Neuronal stem cell (in vitro differentiated cells): Measurements from ENCODE around the gene GRID1.
"Not testable (repeated sequence)": the region's sequence is repeated elsewhere in the genome, so short reads cannot be mapped to it uniquely, and the experiment has no call there.

Experiments
- DNase-seq: peaks from one replicate; pipeline ENCODE4 v3.0.0-alpha.2; 2013; ENCODE audit warnings: low spot score
- H2AFZ ChIP-seq: one replicate; pipeline ENCODE4 v1.6.1; 2013; ENCODE audit warnings: mild to moderate bottlenecking, low read length, inconsistent platforms
- H2AK5ac ChIP-seq: 2 replicates; pipeline ENCODE4 v1.6.1; 2013; ENCODE audit warnings: low read depth, mild to moderate bottlenecking, inconsistent platforms, low read length, moderate library complexity, mixed read lengths
- H2BK120ac ChIP-seq: 2 replicates; pipeline ENCODE4 v1.6.1; 2013; ENCODE audit warnings: low read depth, mild to moderate bottlenecking, inconsistent platforms, low read length, moderate library complexity, mixed read lengths
- H2BK12ac ChIP-seq: one replicate; pipeline ENCODE4 v1.6.1; 2013; ENCODE audit warnings: low read length, inconsistent platforms
- H2BK15ac ChIP-seq: 2 replicates; pipeline ENCODE4 v1.6.1; 2013; ENCODE audit warnings: mild to moderate bottlenecking, low read length, inconsistent platforms, mixed read lengths
- H2BK5ac ChIP-seq: one replicate; pipeline ENCODE4 v1.6.1; 2013; ENCODE audit warnings: inconsistent platforms, mild to moderate bottlenecking, low read length, moderate library complexity
- H3K14ac ChIP-seq: one replicate; pipeline ENCODE4 v1.6.1; 2013; ENCODE audit warnings: low read length, inconsistent platforms
- H3K18ac ChIP-seq: 2 replicates; pipeline ENCODE4 v1.6.1; 2013; ENCODE audit warnings: low read length, inconsistent platforms
- H3K23ac ChIP-seq: 2 replicates; pipeline ENCODE4 v1.6.1; 2013; ENCODE audit warnings: low read depth, mild to moderate bottlenecking, mixed read lengths, low read length, inconsistent platforms; ENCODE audit not compliant: poor library complexity
- H3K27ac ChIP-seq: replicated peaks from 3 replicates; pipeline ENCODE4 v1.5.1; 2013; ENCODE audit warnings: low read length, inconsistent platforms
- H3K27me3 ChIP-seq, 3 experiments: 2 replicates each; pipeline ENCODE4 v1.6.1; 2013; ENCODE audit warnings: low read length in 3 of 3, mild to moderate bottlenecking in 2 of 3, inconsistent platforms in 1 of 3, low read depth in 1 of 3, mixed read lengths in 1 of 3, moderate library complexity in 1 of 3; ENCODE audit not compliant: control insufficient read depth in 3 of 3, insufficient read depth in 3 of 3
- H3K36me3 ChIP-seq, 2 donors: replicated peaks in 1 of 2; 2 replicates each; pipeline ENCODE4 v1.6.1; 2013; ENCODE audit warnings: low read length in 2 of 2; ENCODE audit not compliant: control insufficient read depth in 2 of 2, insufficient read depth in 2 of 2
- H3K4ac ChIP-seq: 2 replicates; pipeline ENCODE4 v1.6.1; 2013; ENCODE audit warnings: inconsistent platforms, mild to moderate bottlenecking, low read length, moderate library complexity
- H3K4me1 ChIP-seq, 2 donors: 1 replicate in 1 of 2; 2 replicates in 1 of 2; pipeline ENCODE4 v1.6.1; 2013; ENCODE audit warnings: low read length in 2 of 2, low read depth in 1 of 2; ENCODE audit not compliant: control insufficient read depth in 2 of 2, insufficient read depth in 1 of 2
- H3K4me2 ChIP-seq: one replicate; pipeline ENCODE4 v1.6.1; 2013; ENCODE audit warnings: mild to moderate bottlenecking, low read length, inconsistent platforms; ENCODE audit not compliant: insufficient read depth, poor library complexity, severe bottlenecking
- H3K4me3 ChIP-seq, 2 donors: 2 replicates each; pipeline ENCODE4 v1.5.1; 2013; ENCODE audit warnings: low read length in 2 of 2, mild to moderate bottlenecking in 2 of 2, inconsistent platforms in 1 of 2, moderate library complexity in 1 of 2
- H3K79me1 ChIP-seq: one replicate; pipeline ENCODE4 v1.6.1; 2013; ENCODE audit warnings: low read depth, mild to moderate bottlenecking, inconsistent platforms, low read length, moderate library complexity
- H3K9ac ChIP-seq: one replicate; pipeline ENCODE4 v1.6.1; 2013; ENCODE audit warnings: mild to moderate bottlenecking, low read depth, low read length, inconsistent platforms; ENCODE audit not compliant: poor library complexity
- H3K9me3 ChIP-seq, 2 donors: replicated peaks in 1 of 2; 2 replicates each; pipeline versions ENCODE3 to v1.6.1; 2013; ENCODE audit warnings: low read length in 2 of 2, mild to moderate bottlenecking in 2 of 2, inconsistent platforms in 1 of 2, low read depth in 1 of 2, mixed read lengths in 1 of 2, moderate library complexity in 1 of 2; ENCODE audit not compliant: control insufficient read depth in 2 of 2, insufficient read depth in 1 of 2
- H4K8ac ChIP-seq: one replicate; pipeline ENCODE4 v1.6.1; 2013; ENCODE audit warnings: low read depth, mild to moderate bottlenecking, inconsistent platforms, low read length, moderate library complexity
- H4K91ac ChIP-seq: one replicate; pipeline ENCODE4 v1.6.1; 2013; ENCODE audit warnings: low read length, low read depth, mild to moderate bottlenecking, inconsistent platforms; ENCODE audit not compliant: poor library complexity
- WGBS, 2 donors: extraction: QIAGEN DNeasy Blood & Tissue Kit; methylation state at CpG; one replicate each; pipeline ENCODE4 v1.1.7; 2013; ENCODE audit warnings: missing lambda C conversion rate in 2 of 2, mixed read lengths in 1 of 2; ENCODE audit not compliant: insufficient read length in 2 of 2, insufficient replicate concordance in 1 of 2; ENCODE audit errors: extremely low coverage in 2 of 2; 5-methylcytosine and 5-hydroxymethylcytosine counted together

GRID1 gene

DNA sequence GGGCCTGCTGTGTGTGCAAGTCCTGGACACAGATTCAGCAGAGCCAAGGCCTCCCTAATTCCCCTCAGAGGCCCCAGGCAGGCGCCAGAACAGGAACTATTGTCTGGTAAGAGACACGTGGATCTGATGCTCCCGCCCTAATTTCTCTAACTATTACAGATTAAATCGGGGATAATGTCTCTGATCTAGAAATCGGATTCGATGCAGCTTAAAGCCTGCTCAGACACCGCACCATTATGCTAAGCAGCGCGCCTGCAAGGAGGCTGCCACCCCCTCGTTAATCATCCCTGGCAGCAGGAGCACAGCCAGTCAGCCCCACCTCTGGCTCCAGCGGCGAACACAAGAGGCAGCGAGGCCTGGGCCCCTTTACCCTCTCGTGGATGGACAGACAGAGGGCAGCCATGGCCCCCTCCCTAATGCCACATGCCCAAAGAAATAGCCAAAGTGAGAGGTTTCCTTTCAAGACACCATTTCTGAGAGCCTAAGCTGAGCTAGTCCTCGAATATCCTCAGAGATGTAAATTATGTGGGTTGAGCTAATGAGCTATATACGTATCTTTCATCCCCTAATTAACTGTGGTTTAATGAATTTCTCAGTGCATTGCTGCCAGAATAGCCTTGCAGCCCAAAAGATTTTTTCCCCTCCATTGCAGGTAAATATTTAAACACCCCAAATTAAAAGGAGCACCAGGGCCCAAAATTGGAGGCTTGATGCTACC is 122.1 kb downstream of the GRID1 start:
- H3K4me1 ChIP-seq, result peaks cover 0 to 5% of the 10 kb centered on the region in 2 donors
- no peak overlapping the region for H3K23ac ChIP-seq
- no peak overlapping the region for H3K14ac ChIP-seq
- no peak overlapping the region for H2BK120ac ChIP-seq
- H3K9ac ChIP-seq, result no peak overlapping the region
- H3K4me2 ChIP-seq, result no peak overlapping the region
- no CpG with 5 or more reads among the region's 16 CpGs for WGBS, 2 donors
- no peak overlapping the region for H4K91ac ChIP-seq
- H3K27ac ChIP-seq, result no peak overlapping the region
- H3K4ac ChIP-seq, result no peak overlapping the region
- H2AFZ ChIP-seq, result no peak overlapping the region
- no peak for DNase-seq
- no peak overlapping the region for H2AK5ac ChIP-seq
- no peaks in the 10 kb centered on the region for H3K36me3 ChIP-seq
- no peak overlapping the region for H3K18ac ChIP-seq
- H3K4me3 ChIP-seq, result no peak overlapping the region
- no peaks in the 10 kb centered on the region for H3K9me3 ChIP-seq
- H2BK5ac ChIP-seq, result no peak overlapping the region
- no peaks in the 10 kb centered on the region for H3K79me1 ChIP-seq
- H3K27me3 ChIP-seq, result no peaks in the 10 kb centered on the region
- no peak overlapping the region for H2BK15ac ChIP-seq
- H2BK12ac ChIP-seq, result no peak overlapping the region
- H4K8ac ChIP-seq, result no peak overlapping the region

DNA sequence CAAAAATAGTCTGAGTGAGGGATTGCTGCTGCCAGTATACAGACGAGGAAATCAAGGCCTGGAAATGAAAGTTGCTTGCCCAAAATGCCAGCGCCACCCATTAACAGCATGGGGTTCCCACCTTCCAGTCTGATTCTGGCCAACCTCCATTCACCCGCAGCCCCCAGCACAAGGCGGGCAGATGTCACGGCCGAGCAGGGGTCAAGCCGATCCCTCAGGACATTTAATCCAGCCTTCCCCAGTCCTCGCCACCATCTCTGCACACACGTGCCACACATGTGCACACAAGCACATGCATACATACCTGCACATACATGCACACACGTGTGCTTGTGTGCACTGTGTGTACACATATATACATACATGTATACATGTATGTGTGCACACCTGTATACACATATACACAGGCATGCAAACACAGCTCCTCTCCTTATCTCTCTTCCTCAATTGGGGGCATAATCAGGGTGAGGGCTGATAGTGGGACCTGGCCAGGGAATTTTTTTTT is 122.9 kb downstream of the GRID1 start:
- WGBS, 2 donors, result no CpG with 5 or more reads among the region's 10 CpGs
- H3K36me3 ChIP-seq, result no peaks in the 10 kb centered on the region
- peaks cover 0 to 5% of the 10 kb centered on the region in 2 donors for H3K4me1 ChIP-seq
- no peak for DNase-seq
- H3K4ac ChIP-seq, result no peak overlapping the region
- no peak overlapping the region for H2AK5ac ChIP-seq
- H3K9me3 ChIP-seq, result no peaks in the 10 kb centered on the region
- H4K8ac ChIP-seq, result no peak overlapping the region
- no peak overlapping the region for H3K23ac ChIP-seq
- H2BK12ac ChIP-seq, result no peak overlapping the region
- H3K14ac ChIP-seq, result no peak overlapping the region
- H3K9ac ChIP-seq, result no peak overlapping the region
- H2AFZ ChIP-seq, result no peak overlapping the region
- H4K91ac ChIP-seq, result no peak overlapping the region
- no peak overlapping the region for H3K4me2 ChIP-seq
- H2BK120ac ChIP-seq, result no peak overlapping the region
- no peak overlapping the region for H2BK5ac ChIP-seq
- no peak overlapping the region for H2BK15ac ChIP-seq
- H3K4me3 ChIP-seq, result no peak overlapping the region
- H3K27ac ChIP-seq, result no peak overlapping the region
- no peak overlapping the region for H3K18ac ChIP-seq
- no peaks in the 10 kb centered on the region for H3K27me3 ChIP-seq
- H3K79me1 ChIP-seq, result no peaks in the 10 kb centered on the region

GRCh38 chr10:86242761-86243160 is 123.8 kb downstream of the GRID1 start:
- H2AFZ ChIP-seq, result no peak overlapping the region
- H2BK15ac ChIP-seq, result no peak overlapping the region
- no peak overlapping the region for H2BK12ac ChIP-seq
- H3K4me1 ChIP-seq, result peaks cover 0 to 5% of the 10 kb centered on the region in 2 donors
- no peaks in the 10 kb centered on the region for H3K27me3 ChIP-seq
- no peak overlapping the region for H2AK5ac ChIP-seq
- H3K23ac ChIP-seq, result no peak overlapping the region
- no peak overlapping the region for H3K4me2 ChIP-seq
- no peak overlapping the region for H3K4ac ChIP-seq
- no peak for DNase-seq
- no peak overlapping the region for H4K91ac ChIP-seq
- no peak overlapping the region for H3K27ac ChIP-seq
- no peak overlapping the region for H3K4me3 ChIP-seq
- no peak overlapping the region for H2BK5ac ChIP-seq
- H3K9me3 ChIP-seq, result no peaks in the 10 kb centered on the region
- no peaks in the 10 kb centered on the region for H3K36me3 ChIP-seq
- no peak overlapping the region for H2BK120ac ChIP-seq
- H3K79me1 ChIP-seq, result no peaks in the 10 kb centered on the region
- no peak overlapping the region for H4K8ac ChIP-seq
- H3K18ac ChIP-seq, result no peak overlapping the region
- H3K14ac ChIP-seq, result no peak overlapping the region
- WGBS, 2 donors, result no CpG with 5 or more reads among the region's 4 CpGs
- H3K9ac ChIP-seq, result no peak overlapping the region

DNA sequence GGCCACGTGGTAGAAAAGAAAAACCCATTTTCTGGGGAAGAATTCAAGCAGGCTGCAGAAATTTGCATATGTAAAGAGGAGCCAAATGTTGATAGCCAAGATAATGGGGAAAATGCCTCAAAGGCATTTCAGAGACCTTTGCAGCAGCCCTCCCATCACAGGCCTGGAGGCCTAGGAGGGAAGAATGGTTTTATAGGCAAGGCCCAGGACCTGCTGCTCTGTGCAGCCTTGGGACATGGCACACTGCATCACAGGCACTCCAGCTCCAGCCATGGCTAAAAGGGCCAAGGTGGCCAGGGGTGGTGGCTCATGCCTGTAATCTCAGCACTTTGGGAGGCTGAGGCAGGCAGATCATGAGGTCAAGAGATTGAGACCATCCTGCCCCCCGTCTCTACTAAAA is 128.5 kb downstream of the GRID1 start:
- H3K4me2 ChIP-seq, H3K14ac ChIP-seq, H3K79me1 ChIP-seq, H3K23ac ChIP-seq, H3K27me3 ChIP-seq, H3K9me3 ChIP-seq, H2AFZ ChIP-seq, H2BK12ac ChIP-seq, H4K8ac ChIP-seq, H4K91ac ChIP-seq, H3K27ac ChIP-seq, H2AK5ac ChIP-seq, DNase-seq, H3K4ac ChIP-seq, H2BK15ac ChIP-seq, H2BK5ac ChIP-seq, H3K18ac ChIP-seq, H2BK120ac ChIP-seq, H3K9ac ChIP-seq, H3K36me3 ChIP-seq, H3K4me3 ChIP-seq: not testable (repeated sequence)
- peaks cover 0 to 18% of the 10 kb centered on the region in 2 donors for H3K4me1 ChIP-seq
- no CpG with 5 or more reads among the region's 2 CpGs for WGBS, 2 donors
